ENCODE data around the gene SFT2D3. TPM values are rescaled to one million over a fixed set of nuclear protein-coding genes. Genes with fewer than 3 reads are reported as not detected.

SFT2D3 gene
- total and polyA plus RNA-seq, 4 donors: 2.4 to 4.9 (median 4.7) TPM; not detected in 1

DNA sequence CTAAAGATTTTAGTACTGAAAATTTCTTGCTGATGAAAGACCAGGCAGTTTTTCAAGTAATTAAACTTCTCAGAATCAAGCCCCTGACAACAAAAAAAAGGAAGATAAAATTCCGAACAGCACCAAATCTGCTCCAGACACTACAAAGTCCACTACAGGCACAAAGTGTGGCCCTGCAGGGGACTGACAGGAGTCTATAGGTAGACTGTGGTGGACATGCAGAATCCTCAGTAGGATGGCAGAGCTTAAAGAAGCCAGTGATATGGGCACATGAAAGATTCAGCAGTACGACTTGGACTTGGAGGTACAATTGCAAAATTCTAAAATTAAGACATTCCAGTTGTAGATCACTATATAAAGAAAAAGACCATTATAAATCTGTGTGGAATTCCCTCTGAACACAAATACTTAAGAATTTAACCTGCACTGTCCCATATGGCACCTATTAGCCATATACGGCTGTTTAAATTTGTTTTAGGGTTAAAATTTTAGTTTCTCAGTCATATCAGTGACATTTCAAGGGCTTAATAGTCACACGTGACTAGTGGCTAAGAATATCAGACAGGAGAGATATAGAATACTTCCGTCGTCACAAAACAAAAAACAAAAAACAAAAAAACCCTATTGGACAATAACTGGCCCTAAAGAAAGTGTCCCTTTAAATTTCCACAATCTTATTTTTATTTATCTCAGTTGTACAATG, 32.0 kb downstream of the SFT2D3 start (continued):
- TF ChIP-seq, protein P1, sequence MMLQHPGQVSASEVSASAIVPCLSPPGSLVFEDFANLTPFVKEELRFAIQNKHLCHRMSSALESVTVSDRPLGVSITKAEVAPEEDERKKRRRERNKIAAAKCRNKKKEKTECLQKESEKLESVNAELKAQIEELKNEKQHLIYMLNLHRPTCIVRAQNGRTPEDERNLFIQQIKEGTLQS (IDR thresholded peaks at IDR 0.05): no peak
- TF ChIP-seq YY1 (IDR thresholded peaks at IDR 0.05) (no peak), RXRA (IDR thresholded peaks at IDR 0.05) (no peak), HNF4G (IDR thresholded peaks at IDR 0.05) (no peak), TAF1 (conservative IDR thresholded peaks at IDR 0.05) (no peak)

DNA sequence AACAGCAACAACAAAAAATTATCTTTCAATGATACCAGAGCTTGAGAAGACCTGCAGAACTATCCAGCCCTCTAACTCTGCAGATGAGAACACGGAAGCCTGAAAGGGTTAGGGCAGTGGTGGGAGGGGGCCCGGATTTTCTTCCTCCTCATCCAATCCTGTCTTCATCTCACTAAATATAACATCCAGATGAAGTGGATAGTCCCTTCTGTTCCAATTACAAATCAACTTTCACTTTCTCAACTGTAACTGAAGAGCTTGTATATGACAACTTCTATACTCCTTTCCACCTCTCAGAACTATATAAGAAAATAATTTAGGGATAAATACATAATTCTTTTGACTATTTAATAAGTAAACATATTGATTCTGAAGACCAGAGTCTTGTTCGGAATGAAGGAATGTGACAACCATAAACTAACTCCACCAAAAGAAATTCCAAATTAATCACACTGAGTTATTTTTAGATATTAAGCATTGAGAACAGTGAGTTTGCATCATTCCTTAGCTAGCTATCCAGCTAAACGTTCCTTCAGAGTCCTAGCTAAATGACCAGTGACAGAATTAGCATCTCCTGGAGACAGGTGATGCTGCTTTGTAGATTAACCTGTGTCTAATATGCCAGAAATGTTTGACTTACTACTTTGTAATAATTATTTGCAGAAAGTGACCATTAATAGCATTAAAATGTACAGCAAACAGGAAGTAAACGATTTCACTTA, 32.7 kb downstream of the SFT2D3 start:
- H3K27me3 ChIP-seq (ENCODE audit: control insufficient read depth in 4 of 4, insufficient read depth in 4 of 4, low read length in 3 of 4): no peaks in the 10 kb centered on the region
- TF ChIP-seq YY1 (IDR thresholded peaks at IDR 0.05) (no peak), JUND (IDR thresholded peaks at IDR 0.05) (no peak), EGR1 (IDR thresholded peaks at IDR 0.05; ENCODE audit: low read depth in 2 of 2) (no peak), RAD21 (IDR thresholded peaks at IDR 0.05) (no peak), FOXA1 (IDR thresholded peaks at IDR 0.05) (no peak), FOXA2 (IDR thresholded peaks at IDR 0.05) (no peak), NR2F2 (IDR thresholded peaks at IDR 0.05) (no peak), GABPA (IDR thresholded peaks at IDR 0.05 in 1 of 2, conservative IDR thresholded peaks at IDR 0.05 in 1 of 2) (no peak), HNF4A (conservative IDR thresholded peaks at IDR 0.05) (no peak), RXRA (IDR thresholded peaks at IDR 0.05) (no peak), SP1 (IDR thresholded peaks at IDR 0.05) (no peak), HNF4G (IDR thresholded peaks at IDR 0.05) (no peak), TAF1 (conservative IDR thresholded peaks at IDR 0.05) (no peak)
- TF ChIP-seq, protein P2, sequence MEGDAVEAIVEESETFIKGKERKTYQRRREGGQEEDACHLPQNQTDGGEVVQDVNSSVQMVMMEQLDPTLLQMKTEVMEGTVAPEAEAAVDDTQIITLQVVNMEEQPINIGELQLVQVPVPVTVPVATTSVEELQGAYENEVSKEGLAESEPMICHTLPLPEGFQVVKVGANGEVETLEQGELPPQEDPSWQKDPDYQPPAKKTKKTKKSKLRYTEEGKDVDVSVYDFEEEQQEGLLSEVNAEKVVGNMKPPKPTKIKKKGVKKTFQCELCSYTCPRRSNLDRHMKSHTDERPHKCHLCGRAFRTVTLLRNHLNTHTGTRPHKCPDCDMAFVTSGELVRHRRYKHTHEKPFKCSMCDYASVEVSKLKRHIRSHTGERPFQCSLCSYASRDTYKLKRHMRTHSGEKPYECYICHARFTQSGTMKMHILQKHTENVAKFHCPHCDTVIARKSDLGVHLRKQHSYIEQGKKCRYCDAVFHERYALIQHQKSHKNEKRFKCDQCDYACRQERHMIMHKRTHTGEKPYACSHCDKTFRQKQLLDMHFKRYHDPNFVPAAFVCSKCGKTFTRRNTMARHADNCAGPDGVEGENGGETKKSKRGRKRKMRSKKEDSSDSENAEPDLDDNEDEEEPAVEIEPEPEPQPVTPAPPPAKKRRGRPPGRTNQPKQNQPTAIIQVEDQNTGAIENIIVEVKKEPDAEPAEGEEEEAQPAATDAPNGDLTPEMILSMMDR (IDR thresholded peaks at IDR 0.05; ENCODE audit: low read depth, low read length, missing input control): no peak
- TF ChIP-seq, protein P3, sequence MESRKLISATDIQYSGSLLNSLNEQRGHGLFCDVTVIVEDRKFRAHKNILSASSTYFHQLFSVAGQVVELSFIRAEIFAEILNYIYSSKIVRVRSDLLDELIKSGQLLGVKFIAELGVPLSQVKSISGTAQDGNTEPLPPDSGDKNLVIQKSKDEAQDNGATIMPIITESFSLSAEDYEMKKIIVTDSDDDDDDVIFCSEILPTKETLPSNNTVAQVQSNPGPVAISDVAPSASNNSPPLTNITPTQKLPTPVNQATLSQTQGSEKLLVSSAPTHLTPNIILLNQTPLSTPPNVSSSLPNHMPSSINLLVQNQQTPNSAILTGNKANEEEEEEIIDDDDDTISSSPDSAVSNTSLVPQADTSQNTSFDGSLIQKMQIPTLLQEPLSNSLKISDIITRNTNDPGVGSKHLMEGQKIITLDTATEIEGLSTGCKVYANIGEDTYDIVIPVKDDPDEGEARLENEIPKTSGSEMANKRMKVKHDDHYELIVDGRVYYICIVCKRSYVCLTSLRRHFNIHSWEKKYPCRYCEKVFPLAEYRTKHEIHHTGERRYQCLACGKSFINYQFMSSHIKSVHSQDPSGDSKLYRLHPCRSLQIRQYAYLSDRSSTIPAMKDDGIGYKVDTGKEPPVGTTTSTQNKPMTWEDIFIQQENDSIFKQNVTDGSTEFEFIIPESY (IDR thresholded peaks at IDR 0.05): no peak
- TF ChIP-seq, protein P1 (IDR thresholded peaks at IDR 0.05): no peak
- TF ChIP-seq, protein P4, sequence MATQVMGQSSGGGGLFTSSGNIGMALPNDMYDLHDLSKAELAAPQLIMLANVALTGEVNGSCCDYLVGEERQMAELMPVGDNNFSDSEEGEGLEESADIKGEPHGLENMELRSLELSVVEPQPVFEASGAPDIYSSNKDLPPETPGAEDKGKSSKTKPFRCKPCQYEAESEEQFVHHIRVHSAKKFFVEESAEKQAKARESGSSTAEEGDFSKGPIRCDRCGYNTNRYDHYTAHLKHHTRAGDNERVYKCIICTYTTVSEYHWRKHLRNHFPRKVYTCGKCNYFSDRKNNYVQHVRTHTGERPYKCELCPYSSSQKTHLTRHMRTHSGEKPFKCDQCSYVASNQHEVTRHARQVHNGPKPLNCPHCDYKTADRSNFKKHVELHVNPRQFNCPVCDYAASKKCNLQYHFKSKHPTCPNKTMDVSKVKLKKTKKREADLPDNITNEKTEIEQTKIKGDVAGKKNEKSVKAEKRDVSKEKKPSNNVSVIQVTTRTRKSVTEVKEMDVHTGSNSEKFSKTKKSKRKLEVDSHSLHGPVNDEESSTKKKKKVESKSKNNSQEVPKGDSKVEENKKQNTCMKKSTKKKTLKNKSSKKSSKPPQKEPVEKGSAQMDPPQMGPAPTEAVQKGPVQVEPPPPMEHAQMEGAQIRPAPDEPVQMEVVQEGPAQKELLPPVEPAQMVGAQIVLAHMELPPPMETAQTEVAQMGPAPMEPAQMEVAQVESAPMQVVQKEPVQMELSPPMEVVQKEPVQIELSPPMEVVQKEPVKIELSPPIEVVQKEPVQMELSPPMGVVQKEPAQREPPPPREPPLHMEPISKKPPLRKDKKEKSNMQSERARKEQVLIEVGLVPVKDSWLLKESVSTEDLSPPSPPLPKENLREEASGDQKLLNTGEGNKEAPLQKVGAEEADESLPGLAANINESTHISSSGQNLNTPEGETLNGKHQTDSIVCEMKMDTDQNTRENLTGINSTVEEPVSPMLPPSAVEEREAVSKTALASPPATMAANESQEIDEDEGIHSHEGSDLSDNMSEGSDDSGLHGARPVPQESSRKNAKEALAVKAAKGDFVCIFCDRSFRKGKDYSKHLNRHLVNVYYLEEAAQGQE (IDR thresholded peaks at IDR 0.05): no peak
- TF ChIP-seq, protein P5, sequence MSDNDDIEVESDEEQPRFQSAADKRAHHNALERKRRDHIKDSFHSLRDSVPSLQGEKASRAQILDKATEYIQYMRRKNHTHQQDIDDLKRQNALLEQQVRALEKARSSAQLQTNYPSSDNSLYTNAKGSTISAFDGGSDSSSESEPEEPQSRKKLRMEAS (IDR thresholded peaks at IDR 0.05): no peak
- peak overlapping the region in 1 of 3 donors; percentile 15 for H3K4me3 ChIP-seq (ENCODE audit: low read depth in 1 of 3, low read length in 3 of 3)
- no peaks in the 10 kb centered on the region for H3K9me3 ChIP-seq (ENCODE audit: control insufficient read depth in 4 of 4, low read length in 3 of 4)
- no peaks in the 10 kb centered on the region for H3K36me3 ChIP-seq (ENCODE audit: control insufficient read depth in 4 of 4, insufficient read depth in 3 of 4, low read depth in 1 of 4, low read length in 3 of 4)
- WGBS: 38% methylated on average over 5 of the region's 5 CpGs
- H3K9ac ChIP-seq (ENCODE audit: low read depth in 1 of 2, low read length in 2 of 2): no peak overlapping the region
- no peak for DNase-seq (ENCODE audit: low spot score)
- H3K4me1 ChIP-seq (ENCODE audit: control insufficient read depth in 4 of 4, insufficient read depth in 4 of 4, low read length in 3 of 4): peaks cover 10 to 44% (median 25%) of the 10 kb centered on the region in 4 donors
- no peak overlapping the region for H3K27ac ChIP-seq (ENCODE audit: low read depth in 1 of 2, low read length in 2 of 2)
